ENCODE measurements around the gene ADPRHL1. TPM values are rescaled to one million over a fixed set of nuclear protein-coding genes. Genes with fewer than 3 reads are reported as not detected.

ADPRHL1 gene
- total and polyA plus RNA-seq, 4 donors, result 0.28 to 0.67 (median 0.55) TPM

DNA sequence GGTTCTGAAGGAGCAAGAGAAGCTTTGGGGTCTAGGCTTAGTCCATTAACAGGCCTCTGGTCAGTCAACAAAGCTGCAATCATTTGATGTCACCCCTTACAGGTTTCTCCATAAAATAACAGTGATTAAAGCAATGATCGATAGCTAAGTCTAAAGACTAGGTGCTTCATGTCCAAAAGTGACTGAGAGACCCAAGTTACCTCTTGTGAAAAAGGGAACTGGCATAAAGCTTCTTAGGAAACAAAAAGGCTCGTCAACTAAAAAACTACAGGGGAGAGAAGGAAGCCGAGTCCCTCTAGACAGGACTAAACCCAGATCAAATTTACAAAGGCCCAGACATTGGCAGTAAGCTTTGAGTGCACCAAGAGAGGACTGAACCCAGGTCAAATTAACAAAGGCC is 35.0 kb upstream of the ADPRHL1 start:
- 62% methylated on average over 3 of the region's 3 CpGs for WGBS
- Histone ChIP-seq H3K4me1 (ENCODE audit: control insufficient read depth in 4 of 4, insufficient read depth in 4 of 4, low read length in 3 of 4) (peaks cover 13 to 35% (median 20%) of the 10 kb centered on the region in 4 donors), H3K27me3 (ENCODE audit: control insufficient read depth in 4 of 4, insufficient read depth in 4 of 4, low read length in 3 of 4) (no peaks in the 10 kb centered on the region), H3K4me3 (ENCODE audit: low read depth in 1 of 3, low read length in 3 of 3) (no peak overlapping the region), H3K36me3 (ENCODE audit: control insufficient read depth in 4 of 4, insufficient read depth in 3 of 4, low read depth in 1 of 4, low read length in 3 of 4) (no peaks in the 10 kb centered on the region), H3K9ac (ENCODE audit: low read depth in 1 of 2, low read length in 2 of 2) (no peak overlapping the region), H3K27ac (ENCODE audit: low read depth in 1 of 2, low read length in 2 of 2) (no peak overlapping the region), H3K9me3 (ENCODE audit: control insufficient read depth in 4 of 4, low read length in 3 of 4) (no peaks in the 10 kb centered on the region)
- no peak for DNase-seq (ENCODE audit: low spot score)
- TF ChIP-seq HNF4G (IDR thresholded peaks at IDR 0.05), result no peak
- TF ChIP-seq CTCF (IDR thresholded peaks at IDR 0.05; ENCODE audit: low read depth, low read length, missing input control), result no peak
- no peak for TF ChIP-seq HNF4A (conservative IDR thresholded peaks at IDR 0.05)
- no peak for TF ChIP-seq GABPA (IDR thresholded peaks at IDR 0.05 in 1 of 2, conservative IDR thresholded peaks at IDR 0.05 in 1 of 2)
- TF ChIP-seq FOXA1 (IDR thresholded peaks at IDR 0.05), result no peak
- no peak for TF ChIP-seq EGR1 (IDR thresholded peaks at IDR 0.05; ENCODE audit: low read depth in 2 of 2)
- TF ChIP-seq MAX (IDR thresholded peaks at IDR 0.05), result no peak
- TF ChIP-seq TAF1 (conservative IDR thresholded peaks at IDR 0.05), result no peak
- TF ChIP-seq, protein P1, sequence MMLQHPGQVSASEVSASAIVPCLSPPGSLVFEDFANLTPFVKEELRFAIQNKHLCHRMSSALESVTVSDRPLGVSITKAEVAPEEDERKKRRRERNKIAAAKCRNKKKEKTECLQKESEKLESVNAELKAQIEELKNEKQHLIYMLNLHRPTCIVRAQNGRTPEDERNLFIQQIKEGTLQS (IDR thresholded peaks at IDR 0.05), result no peak
- TF ChIP-seq, protein P2, sequence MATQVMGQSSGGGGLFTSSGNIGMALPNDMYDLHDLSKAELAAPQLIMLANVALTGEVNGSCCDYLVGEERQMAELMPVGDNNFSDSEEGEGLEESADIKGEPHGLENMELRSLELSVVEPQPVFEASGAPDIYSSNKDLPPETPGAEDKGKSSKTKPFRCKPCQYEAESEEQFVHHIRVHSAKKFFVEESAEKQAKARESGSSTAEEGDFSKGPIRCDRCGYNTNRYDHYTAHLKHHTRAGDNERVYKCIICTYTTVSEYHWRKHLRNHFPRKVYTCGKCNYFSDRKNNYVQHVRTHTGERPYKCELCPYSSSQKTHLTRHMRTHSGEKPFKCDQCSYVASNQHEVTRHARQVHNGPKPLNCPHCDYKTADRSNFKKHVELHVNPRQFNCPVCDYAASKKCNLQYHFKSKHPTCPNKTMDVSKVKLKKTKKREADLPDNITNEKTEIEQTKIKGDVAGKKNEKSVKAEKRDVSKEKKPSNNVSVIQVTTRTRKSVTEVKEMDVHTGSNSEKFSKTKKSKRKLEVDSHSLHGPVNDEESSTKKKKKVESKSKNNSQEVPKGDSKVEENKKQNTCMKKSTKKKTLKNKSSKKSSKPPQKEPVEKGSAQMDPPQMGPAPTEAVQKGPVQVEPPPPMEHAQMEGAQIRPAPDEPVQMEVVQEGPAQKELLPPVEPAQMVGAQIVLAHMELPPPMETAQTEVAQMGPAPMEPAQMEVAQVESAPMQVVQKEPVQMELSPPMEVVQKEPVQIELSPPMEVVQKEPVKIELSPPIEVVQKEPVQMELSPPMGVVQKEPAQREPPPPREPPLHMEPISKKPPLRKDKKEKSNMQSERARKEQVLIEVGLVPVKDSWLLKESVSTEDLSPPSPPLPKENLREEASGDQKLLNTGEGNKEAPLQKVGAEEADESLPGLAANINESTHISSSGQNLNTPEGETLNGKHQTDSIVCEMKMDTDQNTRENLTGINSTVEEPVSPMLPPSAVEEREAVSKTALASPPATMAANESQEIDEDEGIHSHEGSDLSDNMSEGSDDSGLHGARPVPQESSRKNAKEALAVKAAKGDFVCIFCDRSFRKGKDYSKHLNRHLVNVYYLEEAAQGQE (IDR thresholded peaks at IDR 0.05), result no peak
- TF ChIP-seq SP1 (IDR thresholded peaks at IDR 0.05), result no peak
- no peak for TF ChIP-seq YY1 (IDR thresholded peaks at IDR 0.05)
- no peak for TF ChIP-seq RAD21 (IDR thresholded peaks at IDR 0.05)
- TF ChIP-seq NR2F2 (IDR thresholded peaks at IDR 0.05), result no peak
- TF ChIP-seq, protein P3, sequence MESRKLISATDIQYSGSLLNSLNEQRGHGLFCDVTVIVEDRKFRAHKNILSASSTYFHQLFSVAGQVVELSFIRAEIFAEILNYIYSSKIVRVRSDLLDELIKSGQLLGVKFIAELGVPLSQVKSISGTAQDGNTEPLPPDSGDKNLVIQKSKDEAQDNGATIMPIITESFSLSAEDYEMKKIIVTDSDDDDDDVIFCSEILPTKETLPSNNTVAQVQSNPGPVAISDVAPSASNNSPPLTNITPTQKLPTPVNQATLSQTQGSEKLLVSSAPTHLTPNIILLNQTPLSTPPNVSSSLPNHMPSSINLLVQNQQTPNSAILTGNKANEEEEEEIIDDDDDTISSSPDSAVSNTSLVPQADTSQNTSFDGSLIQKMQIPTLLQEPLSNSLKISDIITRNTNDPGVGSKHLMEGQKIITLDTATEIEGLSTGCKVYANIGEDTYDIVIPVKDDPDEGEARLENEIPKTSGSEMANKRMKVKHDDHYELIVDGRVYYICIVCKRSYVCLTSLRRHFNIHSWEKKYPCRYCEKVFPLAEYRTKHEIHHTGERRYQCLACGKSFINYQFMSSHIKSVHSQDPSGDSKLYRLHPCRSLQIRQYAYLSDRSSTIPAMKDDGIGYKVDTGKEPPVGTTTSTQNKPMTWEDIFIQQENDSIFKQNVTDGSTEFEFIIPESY (IDR thresholded peaks at IDR 0.05), result no peak
- TF ChIP-seq RXRA (IDR thresholded peaks at IDR 0.05), result no peak
- TF ChIP-seq JUND (IDR thresholded peaks at IDR 0.05), result no peak
